ENCODE data around the gene NSUN2.
"Not testable (repeated sequence)": the region's sequence is repeated elsewhere in the genome, so short reads cannot be mapped to it uniquely, and the experiment has no call there.

Gene NSUN2

GRCh38 chr5:6632888-6633468, at the start of gene NSUN2, which contains the start of gene SRD5A1:
Gene NSUN2, minus strand, starts transcription at chr5:6633044. Its CDS starts 65 bp downstream, at chr5:6632979.
Gene SRD5A1, plus strand, starts transcription at chr5:6633440. Its CDS starts 137 bp downstream, at chr5:6633577.
- Histone ChIP-seq H3K27me3 (ENCODE audit: insufficient read depth, low read length) (no peaks in the 10 kb centered on the region), H3K36me3 (ENCODE audit: insufficient read depth, low read length) (peaks cover 31% of the 10 kb centered on the region), H2AFZ (ENCODE audit: low read depth, low read length) (peak within 1 kb of the TSS; percentile 67), H3K4me3 (ENCODE audit: low read length) (peak within 1 kb of the TSS; percentile 100), H3K4me1 (ENCODE audit: insufficient read depth, low read length) (peaks cover 15% of the 10 kb centered on the region), H3K9me3 (ENCODE audit: low read length) (no peaks in the 10 kb centered on the region)

GRCh38 chr5:6682239-6682638, 49.4 kb upstream of the NSUN2 start:
- Histone ChIP-seq H3K9me3 (ENCODE audit: low read length) (no peaks in the 10 kb centered on the region), H2AFZ (ENCODE audit: low read depth, low read length) (no peak overlapping the region), H3K27me3 (ENCODE audit: insufficient read depth, low read length) (no peaks in the 10 kb centered on the region), H3K4me1 (ENCODE audit: insufficient read depth, low read length) (peaks cover 2% of the 10 kb centered on the region), H3K4me3 (ENCODE audit: low read length) (no peak overlapping the region), H3K36me3 (ENCODE audit: insufficient read depth, low read length) (no peaks in the 10 kb centered on the region)

- Histone ChIP-seq H2AFZ (ENCODE audit: low read depth, low read length) (no peak overlapping the region), H3K27me3 (ENCODE audit: insufficient read depth, low read length) (no peaks in the 10 kb centered on the region), H3K4me3 (ENCODE audit: low read length) (no peak overlapping the region), H3K36me3 (ENCODE audit: insufficient read depth, low read length) (no peaks in the 10 kb centered on the region), H3K9me3 (ENCODE audit: low read length) (no peaks in the 10 kb centered on the region), H3K4me1 (ENCODE audit: insufficient read depth, low read length) (peaks cover 1% of the 10 kb centered on the region)
Measured at GRCh38 chr5:6681682-6682081, 48.8 kb upstream of the NSUN2 start.

- Histone ChIP-seq H3K36me3 (ENCODE audit: insufficient read depth, low read length) (no peaks in the 10 kb centered on the region), H3K27me3 (ENCODE audit: insufficient read depth, low read length) (no peaks in the 10 kb centered on the region), H2AFZ (ENCODE audit: low read depth, low read length) (no peak overlapping the region), H3K4me3 (ENCODE audit: low read length) (no peak overlapping the region), H3K4me1 (ENCODE audit: insufficient read depth, low read length) (no peaks in the 10 kb centered on the region), H3K9me3 (ENCODE audit: low read length) (peaks cover 3% of the 10 kb centered on the region)
Measured at GRCh38 chr5:6680922-6681321, 48.1 kb upstream of the NSUN2 start.

GRCh38 chr5:6678385-6678784, 45.5 kb upstream of the NSUN2 start:
- no peak overlapping the region for H2AFZ ChIP-seq (ENCODE audit: low read depth, low read length)

GRCh38 chr5:6676702-6677101, 43.9 kb upstream of the NSUN2 start:
- Histone ChIP-seq H3K9me3 (ENCODE audit: low read length) (peaks cover 5% of the 10 kb centered on the region), H3K4me1 (ENCODE audit: insufficient read depth, low read length) (no peaks in the 10 kb centered on the region), H2AFZ (ENCODE audit: low read depth, low read length) (no peak overlapping the region), H3K36me3 (ENCODE audit: insufficient read depth, low read length) (no peaks in the 10 kb centered on the region), H3K4me3 (ENCODE audit: low read length) (no peak overlapping the region), H3K27me3 (ENCODE audit: insufficient read depth, low read length) (no peaks in the 10 kb centered on the region)

More at GRCh38 chr5:6678385-6678784, 45.5 kb upstream of the NSUN2 start:
- Histone ChIP-seq H3K4me1 (ENCODE audit: insufficient read depth, low read length) (no peaks in the 10 kb centered on the region), H3K4me3 (ENCODE audit: low read length) (no peak overlapping the region), H3K9me3 (ENCODE audit: low read length) (peaks cover 5% of the 10 kb centered on the region), H3K27me3 (ENCODE audit: insufficient read depth, low read length) (no peaks in the 10 kb centered on the region), H3K36me3 (ENCODE audit: insufficient read depth, low read length) (no peaks in the 10 kb centered on the region)

- Histone ChIP-seq H3K36me3 (ENCODE audit: insufficient read depth, low read length) (no peaks in the 10 kb centered on the region), H3K9me3 (ENCODE audit: low read length) (peaks cover 5% of the 10 kb centered on the region), H3K27me3 (ENCODE audit: insufficient read depth, low read length) (no peaks in the 10 kb centered on the region), H3K4me3 (ENCODE audit: low read length) (no peak overlapping the region), H3K4me1 (ENCODE audit: insufficient read depth, low read length) (no peaks in the 10 kb centered on the region), H2AFZ (ENCODE audit: low read depth, low read length) (no peak overlapping the region)
Measured at GRCh38 chr5:6675784-6676491, 43.1 kb upstream of the NSUN2 start.

GRCh38 chr5:6674886-6675285, 42.0 kb upstream of the NSUN2 start:
- H3K36me3 ChIP-seq (ENCODE audit: insufficient read depth, low read length), result peaks cover 6% of the 10 kb centered on the region
- H3K9me3 ChIP-seq (ENCODE audit: low read length), result peaks cover 5% of the 10 kb centered on the region
- no peak overlapping the region for H2AFZ ChIP-seq (ENCODE audit: low read depth, low read length)
- no peaks in the 10 kb centered on the region for H3K4me1 ChIP-seq (ENCODE audit: insufficient read depth, low read length)
- no peak overlapping the region for H3K4me3 ChIP-seq (ENCODE audit: low read length)
- no peaks in the 10 kb centered on the region for H3K27me3 ChIP-seq (ENCODE audit: insufficient read depth, low read length)

- H3K4me3 ChIP-seq (ENCODE audit: low read length), result no peak overlapping the region
- no peaks in the 10 kb centered on the region for H3K4me1 ChIP-seq (ENCODE audit: insufficient read depth, low read length)
- H3K36me3 ChIP-seq (ENCODE audit: insufficient read depth, low read length), result peaks cover 8% of the 10 kb centered on the region
Measured at GRCh38 chr5:6674421-6674820, 41.6 kb upstream of the NSUN2 start.

GRCh38 chr5:6673963-6674362, 41.1 kb upstream of the NSUN2 start:
- no peak overlapping the region for H3K4me3 ChIP-seq (ENCODE audit: low read length)
- peaks cover 8% of the 10 kb centered on the region for H3K36me3 ChIP-seq (ENCODE audit: insufficient read depth, low read length)
- no peaks in the 10 kb centered on the region for H3K27me3 ChIP-seq (ENCODE audit: insufficient read depth, low read length)
- peaks cover 5% of the 10 kb centered on the region for H3K9me3 ChIP-seq (ENCODE audit: low read length)
- no peaks in the 10 kb centered on the region for H3K4me1 ChIP-seq (ENCODE audit: insufficient read depth, low read length)
- no peak overlapping the region for H2AFZ ChIP-seq (ENCODE audit: low read depth, low read length)

More at GRCh38 chr5:6674421-6674820, 41.6 kb upstream of the NSUN2 start:
- Histone ChIP-seq H2AFZ (ENCODE audit: low read depth, low read length) (no peak overlapping the region), H3K27me3 (ENCODE audit: insufficient read depth, low read length) (no peaks in the 10 kb centered on the region), H3K9me3 (ENCODE audit: low read length) (peaks cover 5% of the 10 kb centered on the region)

- no peak overlapping the region for H2AFZ ChIP-seq (ENCODE audit: low read depth, low read length)
- H3K4me1 ChIP-seq (ENCODE audit: insufficient read depth, low read length), result no peaks in the 10 kb centered on the region
- H3K27me3 ChIP-seq (ENCODE audit: insufficient read depth, low read length), result no peaks in the 10 kb centered on the region
- peaks cover 5% of the 10 kb centered on the region for H3K9me3 ChIP-seq (ENCODE audit: low read length)
- H3K36me3 ChIP-seq (ENCODE audit: insufficient read depth, low read length), result peaks cover 8% of the 10 kb centered on the region
- no peak overlapping the region for H3K4me3 ChIP-seq (ENCODE audit: low read length)
Measured at GRCh38 chr5:6673031-6673430, 40.2 kb upstream of the NSUN2 start.

- not testable (repeated sequence) for H3K9me3 ChIP-seq (ENCODE audit: low read length); H3K27me3 ChIP-seq (ENCODE audit: insufficient read depth, low read length); H3K4me3 ChIP-seq (ENCODE audit: low read length); H3K4me1 ChIP-seq (ENCODE audit: insufficient read depth, low read length); H3K36me3 ChIP-seq (ENCODE audit: insufficient read depth, low read length); H2AFZ ChIP-seq (ENCODE audit: low read depth, low read length)
Measured at GRCh38 chr5:6668717-6669116, 35.9 kb upstream of the NSUN2 start.

GRCh38 chr5:6667648-6668047, 34.8 kb upstream of the NSUN2 start:
- Histone ChIP-seq H3K4me3 (ENCODE audit: low read length) (no peak overlapping the region), H2AFZ (ENCODE audit: low read depth, low read length) (no peak overlapping the region), H3K4me1 (ENCODE audit: insufficient read depth, low read length) (no peaks in the 10 kb centered on the region), H3K9me3 (ENCODE audit: low read length) (no peaks in the 10 kb centered on the region), H3K36me3 (ENCODE audit: insufficient read depth, low read length) (peaks cover 8% of the 10 kb centered on the region), H3K27me3 (ENCODE audit: insufficient read depth, low read length) (no peaks in the 10 kb centered on the region)
